WTC11 (cell line): Measurements from ENCODE around the gene ACTA2. TPM values are rescaled to one million over a fixed set of nuclear protein-coding genes. Genes with fewer than 3 reads are reported as not detected.

Experiments
- ATAC-seq: fragments of 200-7000 bp; cut with Tn5 transposase; 2 replicates; pipeline ENCODE4 v1.10.0; 2021; ENCODE audit warnings: mild to moderate bottlenecking, moderate library complexity
- CTCF ChIA-PET: fragments of 300-600 bp; sonication (Branson Sonifier 250); formaldehyde crosslinking; loops from one replicate; lab custom pipeline; 2021; ENCODE audit warnings: antibody characterized with exemption; lab: Charles Lee
- POLR2A ChIA-PET: fragments of 350-600 bp; sonication (Branson Sonifier 250); formaldehyde crosslinking; loops from one replicate; lab custom pipeline; 2021; ENCODE audit warnings: antibody characterized with exemption; lab: Charles Lee
- DNase-seq: peaks from one replicate; pipeline ENCODE4 v3.0.0; 2021; ENCODE audit warnings: low spot score
- H3K27ac Mint-ChIP-seq: 2 replicates; pipeline ENCODE4 v1.8.0; 2021; ENCODE audit warnings: mixed read lengths
- H3K27me3 Mint-ChIP-seq: 2 replicates; pipeline ENCODE4 v1.8.0; 2021; ENCODE audit warnings: low read depth, mild to moderate bottlenecking, moderate library complexity, mixed read lengths
- H3K36me3 Mint-ChIP-seq: 2 replicates; pipeline ENCODE4 v1.8.0; 2021; ENCODE audit warnings: mixed read lengths
- H3K4me1 Mint-ChIP-seq: 2 replicates; pipeline ENCODE4 v1.8.0; 2022; ENCODE audit warnings: mixed read lengths
- H3K4me3 Mint-ChIP-seq: 2 replicates; pipeline ENCODE4 v1.8.0; 2021; ENCODE audit warnings: mild to moderate bottlenecking, moderate library complexity, mixed read lengths
- H3K9me3 Mint-ChIP-seq: 2 replicates; pipeline ENCODE4 v1.8.0; 2021; ENCODE audit warnings: mixed read lengths
- AR ChIP-seq: fragments of 250-450 bp; sonication (Bioruptor Pico); IDR thresholded peaks from 2 replicates; pipeline ENCODE4 v1.9.0; 2021; ENCODE audit warnings: mild to moderate bottlenecking
- ATF6 ChIP-seq: sonication (generic); formaldehyde crosslinking; IDR thresholded peaks from 2 replicates; pipeline ENCODE4 v1.8.1; 2023; ENCODE audit warnings: mild to moderate bottlenecking, missing genetic modification reagents
- CREB1 ChIP-seq: sonication (generic); formaldehyde crosslinking; IDR thresholded peaks from 2 replicates; pipeline ENCODE4 v1.8.0; 2023; ENCODE audit warnings: mild to moderate bottlenecking, missing genetic modification reagents
- CREM ChIP-seq: sonication (generic); formaldehyde crosslinking; IDR thresholded peaks from 2 replicates; pipeline ENCODE4 v1.8.1; 2022; ENCODE audit warnings: mild to moderate bottlenecking, missing genetic modification reagents, moderate library complexity
- CTCF ChIP-seq: fragments of 200-600 bp; IDR thresholded peaks from 2 replicates; pipeline ENCODE4 v1.8.0; 2022; ENCODE audit warnings: antibody characterized with exemption
- E2F1 ChIP-seq: sonication (generic); formaldehyde crosslinking; IDR thresholded peaks from 2 replicates; pipeline ENCODE4 v1.8.0; 2022; ENCODE audit warnings: mild to moderate bottlenecking, missing genetic modification reagents
- ESRRA ChIP-seq: sonication (generic); formaldehyde crosslinking; IDR thresholded peaks from 2 replicates; pipeline ENCODE4 v1.8.1; 2022; ENCODE audit warnings: mild to moderate bottlenecking, missing genetic modification reagents, borderline replicate concordance
- GRHL2 ChIP-seq: fragments of 250-450 bp; sonication (Bioruptor Pico); IDR thresholded peaks from 2 replicates; pipeline ENCODE4 v1.8.0; 2022; ENCODE audit warnings: mild to moderate bottlenecking, moderate library complexity; ENCODE audit not compliant: insufficient replicate concordance, severe bottlenecking
- JAZF1 ChIP-seq: fragments of 250-450 bp; sonication (Bioruptor Pico); IDR thresholded peaks from 2 replicates; pipeline ENCODE4 v1.9.0; 2021; ENCODE audit warnings: moderate library complexity, mild to moderate bottlenecking, inconsistent platforms
- MLX ChIP-seq: sonication (generic); formaldehyde crosslinking; IDR thresholded peaks from 2 replicates; pipeline ENCODE4 v1.8.1; 2023; ENCODE audit warnings: mild to moderate bottlenecking, missing genetic modification reagents, moderate library complexity
- MYBL2 ChIP-seq: sonication (generic); formaldehyde crosslinking; IDR thresholded peaks from 2 replicates; pipeline ENCODE4 v1.8.1; 2023; ENCODE audit warnings: mild to moderate bottlenecking, moderate library complexity, missing genetic modification reagents
- NFATC4 ChIP-seq: fragments of 250-450 bp; sonication (Bioruptor Pico); IDR thresholded peaks from 2 replicates; pipeline ENCODE4 v1.9.0; 2021; ENCODE audit warnings: mild to moderate bottlenecking
- NFE2L1 ChIP-seq: sonication (generic); formaldehyde crosslinking; IDR thresholded peaks from 2 replicates; pipeline ENCODE4 v1.8.1; 2023; ENCODE audit warnings: missing genetic modification reagents
- NR1H2 ChIP-seq: sonication (generic); formaldehyde crosslinking; IDR thresholded peaks from 2 replicates; pipeline ENCODE4 v1.9.0; 2021; ENCODE audit warnings: mild to moderate bottlenecking, moderate library complexity, missing genetic modification reagents
- NR2C2 ChIP-seq: sonication (generic); formaldehyde crosslinking; IDR thresholded peaks from 2 replicates; pipeline ENCODE4 v1.8.0; 2022; ENCODE audit warnings: mild to moderate bottlenecking, missing genetic modification reagents
- OVOL2 ChIP-seq: fragments of 250-450 bp; sonication (Bioruptor Pico); IDR thresholded peaks from 2 replicates; pipeline ENCODE4 v1.9.0; 2021; ENCODE audit warnings: mild to moderate bottlenecking, borderline replicate concordance
- RORB ChIP-seq: fragments of 250-450 bp; sonication (Bioruptor Pico); IDR thresholded peaks from 2 replicates; pipeline ENCODE4 v1.9.0; 2021; ENCODE audit warnings: mild to moderate bottlenecking
- SMAD3 ChIP-seq: sonication (generic); formaldehyde crosslinking; IDR thresholded peaks from 2 replicates; pipeline ENCODE4 v1.8.0; 2022; ENCODE audit warnings: missing genetic modification reagents, mild to moderate bottlenecking, borderline replicate concordance
- SMAD4 ChIP-seq: sonication (generic); formaldehyde crosslinking; IDR thresholded peaks from 2 replicates; pipeline ENCODE4 v1.8.0; 2022; ENCODE audit warnings: mild to moderate bottlenecking, missing genetic modification reagents
- TP53 ChIP-seq: sonication (generic); formaldehyde crosslinking; IDR thresholded peaks from 2 replicates; pipeline ENCODE4 v1.8.1; 2023; ENCODE audit warnings: mild to moderate bottlenecking, missing genetic modification reagents
- ZMAT4 ChIP-seq: fragments of 250-450 bp; sonication (Bioruptor Pico); IDR thresholded peaks from 2 replicates; pipeline ENCODE4 v1.9.0; 2021; ENCODE audit warnings: mild to moderate bottlenecking
- ZNF396 ChIP-seq: fragments of 250-450 bp; sonication (Bioruptor Pico); IDR thresholded peaks from 2 replicates; pipeline ENCODE4 v1.8.0; 2021; ENCODE audit warnings: mild to moderate bottlenecking, moderate library complexity, borderline replicate concordance
- ZNF671 ChIP-seq: fragments of 250-450 bp; sonication (Bioruptor Pico); IDR thresholded peaks from 2 replicates; pipeline ENCODE4 v1.8.0; 2021; ENCODE audit warnings: mild to moderate bottlenecking
- total RNA-seq: library from RNA; stranded (reverse); gene quantifications from 3 replicates; pipeline ENCODE4 v1.2.3, GENCODE V29; 2021
- TF ChIP-seq, protein P1 (sequence below): sonication (generic); formaldehyde crosslinking; IDR thresholded peaks from 2 replicates; pipeline ENCODE4 v1.8.1; 2022; ENCODE audit warnings: mild to moderate bottlenecking, moderate library complexity, missing genetic modification reagents
- TF ChIP-seq, protein P2 (sequence below): sonication (generic); formaldehyde crosslinking; IDR thresholded peaks from 2 replicates; pipeline ENCODE4 v1.8.0; 2022; ENCODE audit warnings: mild to moderate bottlenecking, missing genetic modification reagents
- TF ChIP-seq, protein P3 (sequence below): sonication (generic); formaldehyde crosslinking; IDR thresholded peaks from 2 replicates; pipeline ENCODE4 v1.8.1; 2022; ENCODE audit warnings: missing genetic modification reagents, borderline replicate concordance

The ACTA2 gene
- total RNA-seq, 1 experiment from 2014 or later: 4.4 TPM

GRCh38 chr10:88982366-88982765 is 29.8 kb upstream of the ACTA2 start:
- DNase-seq: no peak
- Mint-ChIP-seq H3K27me3 (no peaks in the 10 kb centered on the region), H3K27ac (no peak overlapping the region), H3K36me3 (no peaks in the 10 kb centered on the region), H3K4me1 (peaks cover 11% of the 10 kb centered on the region), H3K4me3 (no peak overlapping the region), H3K9me3 (no peaks in the 10 kb centered on the region)
- no peak for ATAC-seq
- ChIA-PET POLR2A (no interaction called here), CTCF (interaction anchor here (1.5 to 1.9 kb wide), 3 partner anchors 48 to 254 kb away, joined by 3 to 6 read pairs (median 4); no protein-coding TSS in a partner anchor)
- TF ChIP-seq OVOL2 (CRISPR knock-in tag): no peak
- TF ChIP-seq ZMAT4 (CRISPR knock-in tag): no peak
- no peak for TF ChIP-seq MLX (CRISPR knock-in tag)
- TF ChIP-seq JAZF1: no peak
- TF ChIP-seq, protein P1, sequence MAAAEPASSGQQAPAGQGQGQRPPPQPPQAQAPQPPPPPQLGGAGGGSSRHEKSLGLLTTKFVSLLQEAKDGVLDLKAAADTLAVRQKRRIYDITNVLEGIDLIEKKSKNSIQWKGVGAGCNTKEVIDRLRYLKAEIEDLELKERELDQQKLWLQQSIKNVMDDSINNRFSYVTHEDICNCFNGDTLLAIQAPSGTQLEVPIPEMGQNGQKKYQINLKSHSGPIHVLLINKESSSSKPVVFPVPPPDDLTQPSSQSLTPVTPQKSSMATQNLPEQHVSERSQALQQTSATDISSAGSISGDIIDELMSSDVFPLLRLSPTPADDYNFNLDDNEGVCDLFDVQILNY (CRISPR knock-in tag): no peak
- TF ChIP-seq NFATC4: no peak
- TF ChIP-seq ZNF671 (CRISPR knock-in tag): no peak
- no peak for TF ChIP-seq MYBL2 (CRISPR knock-in tag)
- no peak for TF ChIP-seq NR2C2 (CRISPR knock-in tag)
- TF ChIP-seq AR (CRISPR knock-in tag): no peak
- TF ChIP-seq RORB (CRISPR knock-in tag): no peak
- TF ChIP-seq, protein P2, sequence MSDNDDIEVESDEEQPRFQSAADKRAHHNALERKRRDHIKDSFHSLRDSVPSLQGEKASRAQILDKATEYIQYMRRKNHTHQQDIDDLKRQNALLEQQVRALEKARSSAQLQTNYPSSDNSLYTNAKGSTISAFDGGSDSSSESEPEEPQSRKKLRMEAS (CRISPR knock-in tag): no peak
- TF ChIP-seq, protein P3, sequence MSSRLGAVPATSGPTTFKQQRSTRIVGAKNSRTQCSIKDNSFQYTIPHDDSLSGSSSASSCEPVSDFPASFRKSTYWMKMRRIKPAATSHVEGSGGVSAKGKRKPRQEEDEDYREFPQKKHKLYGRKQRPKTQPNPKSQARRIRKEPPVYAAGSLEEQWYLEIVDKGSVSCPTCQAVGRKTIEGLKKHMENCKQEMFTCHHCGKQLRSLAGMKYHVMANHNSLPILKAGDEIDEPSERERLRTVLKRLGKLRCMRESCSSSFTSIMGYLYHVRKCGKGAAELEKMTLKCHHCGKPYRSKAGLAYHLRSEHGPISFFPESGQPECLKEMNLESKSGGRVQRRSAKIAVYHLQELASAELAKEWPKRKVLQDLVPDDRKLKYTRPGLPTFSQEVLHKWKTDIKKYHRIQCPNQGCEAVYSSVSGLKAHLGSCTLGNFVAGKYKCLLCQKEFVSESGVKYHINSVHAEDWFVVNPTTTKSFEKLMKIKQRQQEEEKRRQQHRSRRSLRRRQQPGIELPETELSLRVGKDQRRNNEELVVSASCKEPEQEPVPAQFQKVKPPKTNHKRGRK (CRISPR knock-in tag): no peak
- no peak for TF ChIP-seq CREM (CRISPR knock-in tag)
- TF ChIP-seq SMAD3: no peak
- no peak for TF ChIP-seq NR1H2
- TF ChIP-seq ATF6 (CRISPR knock-in tag): no peak
- no peak for TF ChIP-seq GRHL2 (CRISPR knock-in tag)
- TF ChIP-seq, all 79 proteins: peak for 0

- H3K27me3 Mint-ChIP-seq: no peaks in the 10 kb centered on the region
- H3K36me3 Mint-ChIP-seq: no peaks in the 10 kb centered on the region
- peaks cover 11% of the 10 kb centered on the region for H3K4me1 Mint-ChIP-seq
- DNase-seq (no peak), ATAC-seq (no peak)
- CTCF ChIA-PET: interaction anchor here (1.5 to 1.9 kb wide), 3 partner anchors 47 to 253 kb away, joined by 3 to 6 read pairs (median 4); no protein-coding TSS in a partner anchor
- POLR2A ChIA-PET: no interaction called here
- no peaks in the 10 kb centered on the region for H3K9me3 Mint-ChIP-seq
- H3K4me3 Mint-ChIP-seq: no peak overlapping the region
- H3K27ac Mint-ChIP-seq: no peak overlapping the region
- TF ChIP-seq SMAD4 (no peak), CTCF (no peak), NFE2L1 (CRISPR knock-in tag) (no peak), ZNF396 (no peak), ESRRA (no peak), CREB1 (no peak), E2F1 (CRISPR knock-in tag) (no peak), TP53 (no peak)
Observed at GRCh38 chr10:88981435-88981834, 28.9 kb upstream of the ACTA2 start.
